MM.1S (cell line): ENCODE measurements around the gene REELD1.

Experiments used
- DNase-seq: peaks from one replicate; pipeline ENCODE4 v3.0.0-alpha.2; 2015
- H2AFZ ChIP-seq: fragments of 300-600 bp; sonication (generic); 2 replicates; pipeline ENCODE4 v1.6.0; 2016; ENCODE audit warnings: antibody characterized with exemption, low read length
- H3F3A ChIP-seq: fragments of 300-600 bp; sonication (generic); 2 replicates; pipeline ENCODE4 v1.6.1; 2016; ENCODE audit warnings: mild to moderate bottlenecking, antibody characterized with exemption, low read length, moderate library complexity, mixed read lengths; ENCODE audit not compliant: insufficient read depth
- H3K27ac ChIP-seq: fragments of 300-600 bp; sonication (generic); 2 replicates; pipeline ENCODE4 v1.5.1; 2016; ENCODE audit warnings: mild to moderate bottlenecking, low read length
- H3K27me3 ChIP-seq: fragments of 300-600 bp; sonication (generic); replicated peaks from 2 replicates; pipeline ENCODE4 v1.6.0; 2016; ENCODE audit warnings: low read length; ENCODE audit not compliant: insufficient read depth
- H3K36me3 ChIP-seq: fragments of 300-600 bp; sonication (generic); replicated peaks from 2 replicates; pipeline ENCODE4 v1.6.1; 2016; ENCODE audit warnings: mild to moderate bottlenecking, low read length, mixed read lengths; ENCODE audit not compliant: insufficient read depth
- H3K4me1 ChIP-seq: fragments of 300-600 bp; sonication (generic); 2 replicates; pipeline ENCODE4 v1.6.1; 2016; ENCODE audit warnings: low read length, mixed read lengths
- H3K4me2 ChIP-seq: fragments of 300-600 bp; sonication (generic); 2 replicates; pipeline ENCODE4 v1.6.0; 2016; ENCODE audit warnings: low read depth, low read length
- H3K4me3 ChIP-seq: fragments of 300-600 bp; sonication (generic); 2 replicates; pipeline ENCODE4 v1.5.1; 2016; ENCODE audit warnings: low read length, mixed read lengths
- H3K79me2 ChIP-seq: fragments of 300-600 bp; sonication (generic); 2 replicates; pipeline ENCODE4 v1.6.1; 2016; ENCODE audit warnings: mixed run types, low read length, mixed read lengths
- H3K9ac ChIP-seq: fragments of 300-600 bp; sonication (generic); 2 replicates; pipeline ENCODE4 v1.6.1; 2016; ENCODE audit warnings: low read length, mixed read lengths
- H3K9me2 ChIP-seq: fragments of 300-600 bp; sonication (generic); replicated peaks from 2 replicates; pipeline ENCODE4 v1.6.1; 2016; ENCODE audit warnings: mild to moderate bottlenecking, low read length, mixed read lengths; ENCODE audit not compliant: insufficient read depth
- H3K9me3 ChIP-seq: fragments of 300-600 bp; sonication (generic); replicated peaks from 2 replicates; pipeline ENCODE4 v1.6.1; 2016; ENCODE audit warnings: mild to moderate bottlenecking, low read length, mixed read lengths; ENCODE audit not compliant: insufficient read depth
- H4K20me1 ChIP-seq: fragments of 300-600 bp; sonication (generic); 2 replicates; pipeline ENCODE4 v1.6.1; 2016; ENCODE audit warnings: mild to moderate bottlenecking, low read length, moderate library complexity, mixed read lengths; ENCODE audit not compliant: insufficient read depth
- EZH2 ChIP-seq: fragments of 300-600 bp; sonication (generic); optimal IDR thresholded peaks from 2 replicates; pipeline ENCODE3; 2017; ENCODE audit warnings: low read depth, mild to moderate bottlenecking, antibody characterized with exemption, low read length, mixed read lengths
- EZH2phosphoT487 ChIP-seq: fragments of 300-600 bp; sonication (generic); IDR thresholded peaks from 2 replicates; pipeline ENCODE4 v1.6.1; 2018; ENCODE audit warnings: antibody characterized with exemption, low read length
- TF ChIP-seq, protein P1 (sequence below): fragments of 300-600 bp; sonication (generic); IDR thresholded peaks from 2 replicates; pipeline ENCODE4 v1.5.1; 2016; ENCODE audit warnings: antibody characterized with exemption, low read length, mixed read lengths

The REELD1 gene

DNA sequence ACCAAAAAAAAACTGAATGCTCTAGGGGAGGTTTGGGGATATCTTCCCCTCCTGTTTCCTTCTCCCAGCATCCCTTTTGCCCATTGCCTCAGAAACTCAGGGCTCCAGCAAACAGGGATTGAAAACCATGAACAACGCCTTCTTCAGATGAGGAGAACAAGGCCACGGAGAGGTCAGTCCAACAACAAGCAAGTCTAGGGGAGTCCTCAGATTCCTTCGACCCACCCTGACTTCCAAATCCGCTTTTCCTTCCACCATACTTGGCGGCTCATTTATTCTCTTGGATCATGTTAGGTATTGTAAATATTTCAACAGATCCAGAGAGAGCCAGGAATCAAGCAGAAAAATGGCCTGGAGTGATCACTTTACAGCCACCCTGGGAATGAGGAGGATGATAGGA, 21.9 kb downstream of the REELD1 start:
- Histone ChIP-seq H3K9me3 (no peaks in the 10 kb centered on the region), H3K79me2 (no peaks in the 10 kb centered on the region), H3K27ac (no peak overlapping the region), H4K20me1 (no peaks in the 10 kb centered on the region), H3F3A (no peaks in the 10 kb centered on the region), H3K36me3 (no peaks in the 10 kb centered on the region), H3K27me3 (no peaks in the 10 kb centered on the region), H3K4me1 (no peaks in the 10 kb centered on the region), H3K4me3 (no peak overlapping the region), H2AFZ (no peak overlapping the region), H3K9me2 (no peaks in the 10 kb centered on the region), H3K9ac (no peak overlapping the region), H3K4me2 (no peak overlapping the region)
- TF ChIP-seq, protein P1, sequence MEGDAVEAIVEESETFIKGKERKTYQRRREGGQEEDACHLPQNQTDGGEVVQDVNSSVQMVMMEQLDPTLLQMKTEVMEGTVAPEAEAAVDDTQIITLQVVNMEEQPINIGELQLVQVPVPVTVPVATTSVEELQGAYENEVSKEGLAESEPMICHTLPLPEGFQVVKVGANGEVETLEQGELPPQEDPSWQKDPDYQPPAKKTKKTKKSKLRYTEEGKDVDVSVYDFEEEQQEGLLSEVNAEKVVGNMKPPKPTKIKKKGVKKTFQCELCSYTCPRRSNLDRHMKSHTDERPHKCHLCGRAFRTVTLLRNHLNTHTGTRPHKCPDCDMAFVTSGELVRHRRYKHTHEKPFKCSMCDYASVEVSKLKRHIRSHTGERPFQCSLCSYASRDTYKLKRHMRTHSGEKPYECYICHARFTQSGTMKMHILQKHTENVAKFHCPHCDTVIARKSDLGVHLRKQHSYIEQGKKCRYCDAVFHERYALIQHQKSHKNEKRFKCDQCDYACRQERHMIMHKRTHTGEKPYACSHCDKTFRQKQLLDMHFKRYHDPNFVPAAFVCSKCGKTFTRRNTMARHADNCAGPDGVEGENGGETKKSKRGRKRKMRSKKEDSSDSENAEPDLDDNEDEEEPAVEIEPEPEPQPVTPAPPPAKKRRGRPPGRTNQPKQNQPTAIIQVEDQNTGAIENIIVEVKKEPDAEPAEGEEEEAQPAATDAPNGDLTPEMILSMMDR = no peak
- no peak for TF ChIP-seq EZH2
- no peak for TF ChIP-seq EZH2phosphoT487
- DNase-seq = no peak

GRCh38 chr4:146237092-146237491, 22.8 kb downstream of the REELD1 start:
- Histone ChIP-seq H2AFZ (no peak overlapping the region), H3K4me1 (no peaks in the 10 kb centered on the region), H3K27ac (no peak overlapping the region), H3K27me3 (no peaks in the 10 kb centered on the region), H3K9me3 (no peaks in the 10 kb centered on the region), H3K4me2 (no peak overlapping the region), H3K9ac (no peak overlapping the region), H3F3A (no peaks in the 10 kb centered on the region), H3K4me3 (no peak overlapping the region), H3K9me2 (no peaks in the 10 kb centered on the region), H3K36me3 (no peaks in the 10 kb centered on the region), H4K20me1 (no peaks in the 10 kb centered on the region), H3K79me2 (no peaks in the 10 kb centered on the region)
- TF ChIP-seq, protein P1 = no peak
- TF ChIP-seq EZH2phosphoT487 (no peak), EZH2 (no peak)
- no peak for DNase-seq

DNA sequence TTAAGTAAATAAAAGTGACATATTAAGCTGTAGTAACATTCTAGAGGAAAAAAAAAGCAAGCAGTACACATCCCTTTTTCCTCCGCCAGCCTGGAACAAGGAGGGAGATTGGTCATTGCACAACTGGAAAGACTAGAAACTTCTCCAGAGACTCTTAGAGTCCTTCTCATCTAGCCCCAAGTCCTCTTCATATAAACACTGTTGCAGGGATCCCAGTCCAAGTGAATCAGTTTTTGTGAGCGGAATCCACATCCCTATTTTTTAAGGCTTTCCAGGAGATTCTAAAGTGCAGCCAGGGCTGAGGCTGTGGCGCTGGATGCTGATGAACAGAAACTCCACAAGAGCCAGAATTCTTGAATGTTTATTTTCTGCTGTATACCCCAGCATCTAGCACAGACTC, 23.8 kb downstream of the REELD1 start:
- TF ChIP-seq, protein P1 = no peak
- TF ChIP-seq EZH2 (no peak), EZH2phosphoT487 (no peak)
- H2AFZ ChIP-seq = no peak overlapping the region
- H3K4me2 ChIP-seq = no peak overlapping the region
- no peaks in the 10 kb centered on the region for H3K4me1 ChIP-seq
- no peak overlapping the region for H3K9ac ChIP-seq
- DNase-seq = no peak
- no peak overlapping the region for H3K4me3 ChIP-seq
- no peaks in the 10 kb centered on the region for H3K9me3 ChIP-seq
- no peaks in the 10 kb centered on the region for H3K9me2 ChIP-seq
- H4K20me1 ChIP-seq = no peaks in the 10 kb centered on the region
- H3K79me2 ChIP-seq = no peaks in the 10 kb centered on the region
- H3F3A ChIP-seq = no peaks in the 10 kb centered on the region
- H3K27ac ChIP-seq = no peak overlapping the region
- no peaks in the 10 kb centered on the region for H3K36me3 ChIP-seq
- H3K27me3 ChIP-seq = no peaks in the 10 kb centered on the region
